SK-N-SH treated with all-trans-retinoic acid at 6 μM for 48 hours (cell line): Measurements from ENCODE around the gene ARHGEF37.

ENCODE experiments used
- CREB5 ChIP-seq: fragments of 250-450 bp; sonication (Bioruptor Pico); IDR thresholded peaks from 2 replicates; pipeline ENCODE4 v1.5.1; 2020; ENCODE audit warnings: low read depth, mild to moderate bottlenecking, moderate library complexity
- CSDC2 ChIP-seq: fragments of 250-450 bp; sonication (Bioruptor Pico); IDR thresholded peaks from 2 replicates; pipeline ENCODE4 v1.5.0; 2020; ENCODE audit warnings: mild to moderate bottlenecking, moderate library complexity
- CSRNP3 ChIP-seq: fragments of 250-450 bp; sonication (Bioruptor Pico); IDR thresholded peaks from 2 replicates; pipeline ENCODE4 v1.5.1; 2021; ENCODE audit warnings: mild to moderate bottlenecking, moderate library complexity
- ESRRG ChIP-seq: fragments of 250-450 bp; sonication (Bioruptor Pico); IDR thresholded peaks from 2 replicates; pipeline ENCODE4 v1.6.1; 2021; ENCODE audit warnings: mild to moderate bottlenecking
- ISL1 ChIP-seq: fragments of 250-450 bp; sonication (Bioruptor Pico); IDR thresholded peaks from 2 replicates; pipeline ENCODE4 v2.1.2; 2022; ENCODE audit warnings: mild to moderate bottlenecking, moderate library complexity
- OSR1 ChIP-seq: fragments of 250-450 bp; sonication (Bioruptor Pico); IDR thresholded peaks from 2 replicates; pipeline ENCODE4 v1.8.0; 2022; ENCODE audit warnings: moderate library complexity, mild to moderate bottlenecking, inconsistent platforms
- PATZ1 ChIP-seq: fragments of 250-450 bp; sonication (Bioruptor Pico); IDR thresholded peaks from 2 replicates; pipeline ENCODE4 v1.8.0; 2020; ENCODE audit warnings: mild to moderate bottlenecking, moderate library complexity, borderline replicate concordance
- RARB ChIP-seq: fragments of 250-450 bp; sonication (Bioruptor Pico); IDR thresholded peaks from 2 replicates; pipeline ENCODE4 v1.8.0; 2021; ENCODE audit warnings: mild to moderate bottlenecking, moderate library complexity
- SNAI2 ChIP-seq: fragments of 250-450 bp; sonication (Bioruptor Pico); IDR thresholded peaks from 2 replicates; pipeline ENCODE4 v1.5.0; 2020; ENCODE audit warnings: mild to moderate bottlenecking, moderate library complexity
- TSHZ2 ChIP-seq: fragments of 250-450 bp; sonication (Bioruptor Pico); IDR thresholded peaks from 2 replicates; pipeline ENCODE4 v1.5.0; 2020; ENCODE audit warnings: mild to moderate bottlenecking, moderate library complexity
- ZFP30 ChIP-seq: fragments of 450-650 bp; formaldehyde crosslinking; IDR thresholded peaks from 2 replicates; pipeline ENCODE4 v1.5.0; 2022; ENCODE audit warnings: mild to moderate bottlenecking, moderate library complexity
- ZNF70 ChIP-seq: fragments of 450-650 bp; formaldehyde crosslinking; IDR thresholded peaks from 2 replicates; pipeline ENCODE4 v1.5.0; 2020; ENCODE audit warnings: mild to moderate bottlenecking, moderate library complexity
- ZNF8 ChIP-seq: fragments of 450-650 bp; formaldehyde crosslinking; IDR thresholded peaks from 2 replicates; pipeline ENCODE4 v1.5.0; 2020; ENCODE audit warnings: mild to moderate bottlenecking, moderate library complexity

GRCh38 chr5:149683964-149684363 is 102.7 kb downstream of the ARHGEF37 start:
- TF ChIP-seq ZNF8 (no peak), CSDC2 (no peak), ISL1 (CRISPR knock-in tag) (no peak), PATZ1 (CRISPR knock-in tag) (no peak), TSHZ2 (CRISPR knock-in tag) (no peak), CSRNP3 (CRISPR knock-in tag) (no peak), CREB5 (CRISPR knock-in tag) (no peak), ESRRG (no peak), ZNF70 (CRISPR knock-in tag) (no peak), OSR1 (CRISPR knock-in tag) (no peak), ZFP30 (CRISPR knock-in tag) (no peak), RARB (no peak), SNAI2 (CRISPR knock-in tag) (no peak)
